PFSK-1 (cell line): Measurements from ENCODE around the gene DIAPH2. TPM values are rescaled to one million over a fixed set of nuclear protein-coding genes. Genes with fewer than 3 reads are reported as not detected.

Experiments
- FOXP2 ChIP-seq: optimal IDR thresholded peaks from 2 replicates; pipeline ENCODE3; 2011; ENCODE audit warnings: borderline replicate concordance, control low read depth, inconsistent platforms; ENCODE audit not compliant: insufficient read depth; ENCODE audit errors: extremely low read length, extremely low read depth
- POLR2AphosphoS5 ChIP-seq: IDR thresholded peaks from 2 replicates; pipeline ENCODE4 v1.6.1; 2012; ENCODE audit warnings: low read depth, mild to moderate bottlenecking, control low read depth, low read length, moderate library complexity
- REST ChIP-seq, 2 experiments: IDR thresholded peaks; 2 replicates each; pipeline versions ENCODE4 v1.6.1 to v1.8.0; 2011 to 2012; ENCODE audit warnings: low read depth in 2 of 2, low read length in 2 of 2, control low read depth in 1 of 2, inconsistent platforms in 1 of 2, mild to moderate bottlenecking in 1 of 2, moderate library complexity in 1 of 2; ENCODE audit not compliant: insufficient read depth in 1 of 2
- SIN3A ChIP-seq: IDR thresholded peaks from 2 replicates; pipeline ENCODE4 v1.6.1; 2012; ENCODE audit warnings: mild to moderate bottlenecking, low read length, moderate library complexity, borderline replicate concordance; ENCODE audit not compliant: insufficient read depth
- TAF1 ChIP-seq: IDR thresholded peaks from 2 replicates; pipeline ENCODE4 v1.6.1; 2012; ENCODE audit warnings: low read length, control low read depth, borderline replicate concordance; ENCODE audit not compliant: insufficient read depth
- polyA plus RNA-seq: library from polyadenylated mRNA; unstranded; fragments of >200 nt; gene quantifications from one replicate; pipeline ENCODE4 v1.2.1, GENCODE V29; 2012; ENCODE audit warnings: low read depth, missing spikeins; ENCODE audit not compliant: insufficient read length

Gene DIAPH2
- 7.0 TPM for polyA plus RNA-seq

GRCh38 chrX:96684339-96685209 is at the start of gene DIAPH2:
Gene DIAPH2, plus strand, starts transcription at chrX:96684842.
- TF ChIP-seq POLR2AphosphoS5 (peak; percentile 28; the same call in 1 of the 2 replicates), REST (IDR thresholded peaks at IDR 0.05; ENCODE audit: insufficient read depth in 1 of 2, low read depth in 2 of 2, low read length in 2 of 2) (no peak)

- TF ChIP-seq POLR2AphosphoS5 (no peak), FOXP2 (no peak), TAF1 (no peak), SIN3A (no peak), REST (IDR thresholded peaks at IDR 0.05; ENCODE audit: insufficient read depth in 1 of 2, low read depth in 2 of 2, low read length in 2 of 2) (no peak)
Measured at GRCh38 chrX:96650023-96650422, 34.6 kb upstream of the DIAPH2 start.

- TF ChIP-seq TAF1 (no peak), FOXP2 (no peak), POLR2AphosphoS5 (no peak), REST (IDR thresholded peaks at IDR 0.05; ENCODE audit: insufficient read depth in 1 of 2, low read depth in 2 of 2, low read length in 2 of 2) (no peak), SIN3A (no peak)
Measured at GRCh38 chrX:96655947-96656623, 28.6 kb upstream of the DIAPH2 start.

- TF ChIP-seq TAF1 (no peak), SIN3A (no peak), FOXP2 (no peak), REST (IDR thresholded peaks at IDR 0.05; ENCODE audit: insufficient read depth in 1 of 2, low read depth in 2 of 2, low read length in 2 of 2) (no peak), POLR2AphosphoS5 (no peak)
Measured at GRCh38 chrX:96682516-96682915, 2.1 kb upstream of the DIAPH2 start.
